HL-60 (cell line): Measurements from ENCODE around the gene ATOH1.

Source experiments
- CTCF ChIP-seq: IDR thresholded peaks from one replicate; pipeline ENCODE4 v1.5.1; 2011; ENCODE audit warnings: low read length, control low read depth, inconsistent platforms; ENCODE audit not compliant: insufficient read depth
- GABPA ChIP-seq: IDR thresholded peaks from 2 replicates; pipeline ENCODE4 v1.6.1; 2012; ENCODE audit warnings: low read depth
- POLR2AphosphoS5 ChIP-seq: IDR thresholded peaks from 2 replicates; pipeline ENCODE4 v1.6.1; 2012; ENCODE audit warnings: low read depth
- REST ChIP-seq: IDR thresholded peaks from 2 replicates; pipeline ENCODE4 v1.6.1; 2012; ENCODE audit warnings: low read depth; ENCODE audit not compliant: insufficient replicate concordance

GRCh38 chr4:93842601-93843252 lies 14.2 kb downstream of the ATOH1 start:
- no peak for TF ChIP-seq CTCF
- TF ChIP-seq GABPA: no peak
- TF ChIP-seq REST: no peak
- no peak for TF ChIP-seq POLR2AphosphoS5
